NB4 (cell line): Measurements from ENCODE around the gene CCAR1.
"Not testable (repeated sequence)": the region's sequence is repeated elsewhere in the genome, so short reads cannot be mapped to it uniquely, and the experiment has no call there.

Experiments used
- DNase-seq: peaks from one replicate; pipeline ENCODE4 v3.0.0; 2010; ENCODE audit warnings: low read depth
- H3K4me3 ChIP-seq: one replicate; pipeline ENCODE4 v1.5.1; 2011; ENCODE audit warnings: mild to moderate bottlenecking, low read depth, low read length, moderate library complexity
- MYC ChIP-seq: IDR thresholded peaks from 2 replicates; pipeline ENCODE4 v1.6.1; 2011; ENCODE audit warnings: low read depth, low read length
- POLR2A ChIP-seq: IDR thresholded peaks from 2 replicates; pipeline ENCODE4 v1.6.1; 2011; ENCODE audit warnings: mild to moderate bottlenecking; ENCODE audit not compliant: insufficient read length; ENCODE audit errors: extremely low read depth
- TF ChIP-seq, protein P1 (sequence below): IDR thresholded peaks from 2 replicates; pipeline ENCODE4 v1.6.1; 2011; ENCODE audit warnings: low read depth, low read length
- TF ChIP-seq, protein P2 (sequence below): IDR thresholded peaks from one replicate; pipeline ENCODE4 v1.5.1; 2012; ENCODE audit warnings: low read depth, low read length

CCAR1 gene

DNA sequence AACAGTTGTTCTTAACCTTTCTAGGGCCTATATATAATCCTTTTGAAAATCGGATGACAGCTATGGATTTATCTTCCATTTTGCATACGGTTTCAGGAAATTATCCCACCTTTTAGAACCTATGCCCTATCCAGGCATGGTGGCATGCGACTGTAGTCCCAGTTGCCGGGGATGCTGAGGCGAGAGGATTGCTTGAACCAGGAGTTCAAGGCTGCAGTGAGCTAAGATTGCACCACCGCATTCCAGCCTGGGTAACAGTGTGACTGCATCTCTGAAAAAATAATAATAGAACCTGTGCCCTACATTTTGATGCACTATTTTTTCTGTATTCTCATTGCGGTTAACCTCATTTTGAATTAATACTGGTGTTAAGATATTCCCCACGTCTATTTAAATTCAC, 11.6 kb downstream of the CCAR1 start:
- no peak for TF ChIP-seq POLR2A
- TF ChIP-seq, protein P1, sequence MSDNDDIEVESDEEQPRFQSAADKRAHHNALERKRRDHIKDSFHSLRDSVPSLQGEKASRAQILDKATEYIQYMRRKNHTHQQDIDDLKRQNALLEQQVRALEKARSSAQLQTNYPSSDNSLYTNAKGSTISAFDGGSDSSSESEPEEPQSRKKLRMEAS, result no peak
- DNase-seq, result no peak
- H3K4me3 ChIP-seq, result no peak overlapping the region

DNA sequence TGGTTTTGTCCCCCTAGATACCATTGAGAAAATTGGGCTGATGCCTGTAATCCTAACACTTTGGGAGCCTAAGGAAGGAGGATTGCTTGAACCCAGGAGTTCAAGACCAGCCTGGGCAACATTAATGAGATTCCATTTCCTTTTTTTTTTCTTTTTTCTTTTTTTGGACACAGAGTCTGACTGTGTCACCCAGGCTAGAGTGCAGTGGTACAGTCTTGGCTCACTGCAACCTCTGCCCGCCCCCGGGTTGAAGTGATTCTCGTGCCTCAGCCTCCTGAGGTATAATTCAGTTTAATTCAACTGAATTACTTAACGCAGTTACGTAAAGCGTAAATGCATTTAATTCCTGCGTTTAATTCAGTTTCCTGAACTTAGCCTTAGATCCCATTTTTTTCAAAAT, 13.3 kb downstream of the CCAR1 start:
- TF ChIP-seq, protein P1, result no peak
- TF ChIP-seq, protein P2, sequence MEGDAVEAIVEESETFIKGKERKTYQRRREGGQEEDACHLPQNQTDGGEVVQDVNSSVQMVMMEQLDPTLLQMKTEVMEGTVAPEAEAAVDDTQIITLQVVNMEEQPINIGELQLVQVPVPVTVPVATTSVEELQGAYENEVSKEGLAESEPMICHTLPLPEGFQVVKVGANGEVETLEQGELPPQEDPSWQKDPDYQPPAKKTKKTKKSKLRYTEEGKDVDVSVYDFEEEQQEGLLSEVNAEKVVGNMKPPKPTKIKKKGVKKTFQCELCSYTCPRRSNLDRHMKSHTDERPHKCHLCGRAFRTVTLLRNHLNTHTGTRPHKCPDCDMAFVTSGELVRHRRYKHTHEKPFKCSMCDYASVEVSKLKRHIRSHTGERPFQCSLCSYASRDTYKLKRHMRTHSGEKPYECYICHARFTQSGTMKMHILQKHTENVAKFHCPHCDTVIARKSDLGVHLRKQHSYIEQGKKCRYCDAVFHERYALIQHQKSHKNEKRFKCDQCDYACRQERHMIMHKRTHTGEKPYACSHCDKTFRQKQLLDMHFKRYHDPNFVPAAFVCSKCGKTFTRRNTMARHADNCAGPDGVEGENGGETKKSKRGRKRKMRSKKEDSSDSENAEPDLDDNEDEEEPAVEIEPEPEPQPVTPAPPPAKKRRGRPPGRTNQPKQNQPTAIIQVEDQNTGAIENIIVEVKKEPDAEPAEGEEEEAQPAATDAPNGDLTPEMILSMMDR, result no peak
- no peak for TF ChIP-seq MYC
- no peak overlapping the region for H3K4me3 ChIP-seq
- no peak for DNase-seq

DNA sequence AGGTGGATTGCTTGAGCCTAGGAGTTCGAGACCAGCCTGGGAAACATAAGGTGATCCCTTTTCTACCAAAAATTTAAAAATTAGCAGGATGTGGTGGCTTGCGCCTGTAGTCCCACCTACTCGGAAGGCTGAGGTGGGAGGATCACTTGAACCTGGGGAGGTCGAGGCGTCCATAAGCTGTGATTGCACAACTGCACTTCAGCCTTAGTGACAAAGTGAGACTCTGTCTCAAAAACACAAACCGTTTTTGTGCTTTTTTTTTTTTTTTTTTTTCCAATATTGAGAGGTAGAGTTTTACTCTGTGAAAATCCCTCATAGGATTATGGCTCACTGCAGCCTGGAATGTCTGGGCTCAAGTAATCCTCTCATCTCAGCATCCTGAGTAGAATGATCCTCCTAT, 14.1 kb downstream of the CCAR1 start:
- no peak overlapping the region for H3K4me3 ChIP-seq
- no peak for DNase-seq
- no peak for TF ChIP-seq MYC
- no peak for TF ChIP-seq POLR2A
- TF ChIP-seq, protein P2, result no peak
- TF ChIP-seq, protein P1, result no peak

DNA sequence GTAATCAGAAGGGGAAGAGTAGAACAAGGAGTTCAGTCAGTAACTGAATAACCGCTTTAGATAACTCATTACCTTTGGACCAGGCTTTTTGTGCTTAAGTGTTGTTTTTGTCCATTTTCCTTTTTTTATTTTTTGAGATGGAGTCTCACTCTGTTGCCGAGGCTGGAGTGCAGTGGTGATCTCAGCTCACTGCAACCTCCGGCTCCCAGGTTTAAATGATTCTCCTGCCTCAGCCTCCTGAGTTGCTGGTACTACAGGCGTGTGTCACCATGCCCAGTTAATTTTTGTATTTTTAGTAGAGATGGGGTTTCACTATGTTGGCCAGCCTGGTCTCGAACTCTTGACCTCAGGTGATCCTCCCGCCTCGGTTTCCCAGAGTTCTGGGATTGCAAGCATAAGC, 14.7 kb downstream of the CCAR1 start:
- H3K4me3 ChIP-seq, DNase-seq: not testable (repeated sequence)

DNA sequence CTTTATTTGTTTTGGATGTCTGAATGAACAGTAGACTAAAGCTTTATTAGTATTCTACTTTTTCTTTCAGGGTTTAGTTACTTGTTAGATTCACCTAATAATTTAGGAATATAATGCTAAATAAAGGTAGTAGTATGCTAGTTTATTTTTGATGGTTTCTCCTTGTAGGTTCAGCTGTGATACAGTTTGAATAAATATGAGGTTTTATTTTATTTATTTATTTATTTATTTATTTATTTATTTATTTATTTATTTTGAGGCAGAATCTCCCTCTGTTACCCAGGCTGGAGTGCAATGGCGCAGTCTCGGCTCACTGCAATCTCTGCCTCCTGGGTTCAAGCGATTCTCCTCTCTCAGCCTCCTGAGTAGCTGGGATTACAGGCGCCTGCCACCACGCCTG, 19.6 kb downstream of the CCAR1 start:
- not testable (repeated sequence) for H3K4me3 ChIP-seq, DNase-seq

DNA sequence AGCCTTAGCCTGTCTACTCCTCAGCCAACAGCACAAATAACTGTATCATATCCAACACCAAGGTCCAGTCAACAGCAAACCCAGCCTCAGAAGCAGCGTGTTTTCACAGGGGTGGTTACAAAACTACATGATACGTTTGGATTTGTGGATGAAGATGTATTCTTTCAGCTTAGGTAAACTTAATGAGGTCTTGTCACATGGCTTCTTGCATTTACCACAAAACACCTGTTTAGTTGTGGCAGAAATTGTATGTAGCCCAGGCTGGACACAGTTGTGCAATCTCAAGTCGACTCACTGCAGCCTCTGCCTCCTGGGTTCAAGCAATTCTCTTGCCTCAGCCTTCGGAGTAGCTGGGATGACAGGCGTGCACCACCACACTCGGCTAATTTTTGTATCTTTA, 21.4 kb downstream of the CCAR1 start:
- no peak overlapping the region for H3K4me3 ChIP-seq
- TF ChIP-seq, protein P2, result no peak
- TF ChIP-seq, protein P1, result no peak
- TF ChIP-seq POLR2A, result no peak
- TF ChIP-seq MYC, result no peak
- DNase-seq, result no peak

DNA sequence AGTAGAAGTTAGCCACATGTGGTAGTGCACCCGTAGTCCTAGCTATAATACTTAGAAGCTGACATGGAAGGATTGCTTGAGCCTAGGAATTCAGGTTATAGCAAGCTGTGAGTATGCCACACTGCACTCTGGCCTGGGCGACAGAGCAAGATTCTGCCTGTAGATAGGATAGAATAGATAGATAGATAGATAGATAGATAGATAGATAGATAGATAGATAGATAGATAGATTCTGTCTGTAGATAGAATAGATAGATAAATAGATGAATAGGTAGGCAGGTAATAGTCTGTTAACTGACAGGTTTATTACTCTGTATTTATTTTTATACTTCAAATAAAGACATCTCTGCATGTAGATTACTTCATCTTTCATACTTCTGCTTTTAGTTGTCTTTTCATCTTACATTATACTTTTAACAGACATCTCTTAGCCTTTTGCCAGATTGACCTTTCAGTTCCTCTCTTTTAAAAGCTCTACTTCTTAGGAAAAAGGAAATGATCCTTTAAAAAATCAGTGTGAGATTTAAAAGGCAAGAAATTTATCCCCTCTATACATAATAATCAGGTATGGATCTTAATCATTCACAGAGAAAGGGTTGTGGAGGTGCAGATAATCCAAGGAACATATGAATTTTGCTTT, 31.8 kb downstream of the CCAR1 start:
- H3K4me3 ChIP-seq, result no peak overlapping the region
- no peak for DNase-seq
- TF ChIP-seq MYC (no peak), POLR2A (no peak)
- TF ChIP-seq, protein P2, result no peak
- TF ChIP-seq, protein P1, result no peak
